PC-9 (cell line): ENCODE results near the gene LOX. TPM values are rescaled to one million over a fixed set of nuclear protein-coding genes. Genes with fewer than 3 reads are reported as not detected.

Source experiments
- BruUV-seq: library from RNA; stranded (reverse); fragments of 400-500 nt; replicated peaks from 2 replicates; lab custom pipeline; 2021; lab: Mats Ljungman, UMichigan
- CTCF ChIA-PET: fragments of 300-600 bp; sonication (Branson Sonifier 250); formaldehyde crosslinking; loops from one replicate; lab custom pipeline; 2022; ENCODE audit warnings: antibody characterized with exemption; lab: Charles Lee
- POLR2A ChIA-PET: fragments of 300-600 bp; sonication (Branson Sonifier 250); formaldehyde crosslinking; loops from one replicate; lab custom pipeline; 2022; ENCODE audit warnings: antibody characterized with exemption; ENCODE audit not compliant: unreplicated experiment; lab: Charles Lee
- DNase-seq, 2 experiments: peaks; one replicate each; pipeline versions ENCODE4 v3.0.0 to v3.0.0-alpha.2; 2015 to 2022; ENCODE audit warnings: mixed read lengths in 1 of 2
- H2AFZ ChIP-seq: fragments of 200-600 bp; sonication (generic); 2 replicates; pipeline ENCODE4 v1.8.1; 2017; ENCODE audit warnings: antibody characterized with exemption
- H3F3A ChIP-seq: fragments of 200-600 bp; sonication (generic); 2 replicates; pipeline ENCODE4 v1.8.1; 2017; ENCODE audit warnings: antibody characterized with exemption, mild to moderate bottlenecking, low read depth; ENCODE audit not compliant: insufficient read depth
- H3K27ac ChIP-seq: fragments of 200-600 bp; sonication (generic); 2 replicates; pipeline ENCODE4 v1.6.1; 2016; ENCODE audit warnings: mixed run types
- H3K27me3 ChIP-seq: fragments of 200-600 bp; sonication (generic); 2 replicates; pipeline ENCODE4 v1.6.1; 2016; ENCODE audit warnings: low read depth, mixed run types; ENCODE audit not compliant: insufficient read depth
- H3K36me3 ChIP-seq: fragments of 200-600 bp; sonication (generic); 2 replicates; pipeline ENCODE4 v1.6.1; 2016; ENCODE audit warnings: low read depth, mixed run types
- H3K4me1 ChIP-seq: fragments of 200-600 bp; sonication (generic); replicated peaks from 2 replicates; pipeline ENCODE4 v1.6.1; 2016; ENCODE audit warnings: mixed run types; ENCODE audit not compliant: insufficient read depth
- H3K4me2 ChIP-seq: fragments of 200-600 bp; sonication (generic); 2 replicates; pipeline ENCODE4 v1.6.1; 2017; ENCODE audit warnings: mixed run types
- H3K4me3 ChIP-seq: fragments of 200-600 bp; sonication (generic); 2 replicates; pipeline ENCODE4 v1.6.1; 2016; ENCODE audit warnings: mixed run types
- H3K79me2 ChIP-seq: fragments of 200-600 bp; sonication (generic); 2 replicates; pipeline ENCODE4 v1.6.1; 2017; ENCODE audit warnings: low read depth, mixed run types
- H3K9me2 ChIP-seq: fragments of 200-600 bp; sonication (generic); 2 replicates; pipeline ENCODE4 v1.8.1; 2017; ENCODE audit warnings: mild to moderate bottlenecking; ENCODE audit not compliant: insufficient read depth
- H3K9me3 ChIP-seq: fragments of 200-600 bp; sonication (generic); 2 replicates; pipeline ENCODE4 v1.8.1; 2016; ENCODE audit warnings: low read depth; ENCODE audit not compliant: insufficient read depth
- H4K20me1 ChIP-seq: fragments of 200-600 bp; sonication (generic); 2 replicates; pipeline ENCODE4 v1.8.1; 2017; ENCODE audit not compliant: insufficient read depth
- EZH2 ChIP-seq: fragments of 200-600 bp; sonication (generic); IDR thresholded peaks from 2 replicates; pipeline ENCODE4 v1.8.0; 2017; ENCODE audit warnings: antibody characterized with exemption, low read depth
- intact Hi-C: fragments of 100-400 bp; cut with micrococcal nuclease; formaldehyde crosslinking; loops from one replicate; pipeline ENCODE4 v1.10.0; 2022; ENCODE audit not compliant: unreplicated experiment
- total RNA-seq: library from RNA; stranded (reverse); gene quantifications from 2 replicates; pipeline ENCODE4 v1.2.3, GENCODE V29; 2021
- TF ChIP-seq, protein P1 (sequence below): fragments of 200-600 bp; sonication (generic); conservative IDR thresholded peaks from 2 replicates; pipeline ENCODE4 v1.6.1; 2017; ENCODE audit warnings: mixed run types, antibody characterized with exemption, mild to moderate bottlenecking, moderate library complexity

LOX gene
- total RNA-seq, 1 experiment from 2014 or later: 3.2 TPM

DNA sequence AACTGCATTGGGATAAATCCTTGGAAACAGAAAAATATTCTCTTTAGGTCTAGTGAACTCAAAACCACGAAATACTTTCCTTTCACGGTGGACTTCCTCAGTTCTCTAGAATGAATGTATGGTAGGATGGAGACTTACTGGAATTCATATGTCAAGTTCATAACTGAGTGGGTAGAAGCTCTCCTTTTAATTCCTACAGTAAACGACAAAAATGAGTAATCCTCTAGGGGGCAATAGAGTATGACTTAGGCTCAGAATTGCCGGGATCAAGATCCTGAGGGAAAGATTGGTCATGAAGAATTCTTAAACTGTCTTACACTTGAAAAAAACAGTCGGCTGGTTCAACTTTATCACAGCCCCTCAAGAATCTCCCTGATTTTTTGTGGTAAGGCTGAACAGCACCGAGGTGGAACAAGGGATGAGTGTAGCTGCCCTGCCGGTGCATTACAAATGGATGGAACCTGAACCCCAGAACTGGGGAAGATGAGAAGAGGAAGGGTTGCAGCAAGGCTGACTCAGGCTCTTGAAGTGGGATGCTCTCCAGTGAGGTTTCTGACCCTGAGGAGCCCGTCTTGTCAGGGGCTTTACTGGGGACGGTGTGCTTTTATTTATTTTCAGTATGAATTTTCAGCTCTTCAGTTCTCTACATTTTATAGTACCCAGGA lies 14.0 kb upstream of the LOX start:
- Histone ChIP-seq H3K27ac (no peak overlapping the region), H3K79me2 (no peaks in the 10 kb centered on the region), H4K20me1 (no peaks in the 10 kb centered on the region), H3F3A (no peaks in the 10 kb centered on the region), H3K27me3 (no peaks in the 10 kb centered on the region), H3K9me3 (no peaks in the 10 kb centered on the region), H2AFZ (no peak overlapping the region), H3K4me3 (no peak overlapping the region), H3K4me1 (no peaks in the 10 kb centered on the region), H3K9me2 (no peaks in the 10 kb centered on the region), H3K4me2 (no peak overlapping the region), H3K36me3 (no peaks in the 10 kb centered on the region)
- ChIA-PET CTCF (interaction anchor here (0.8 kb wide), 1 partner anchor 103 kb away, joined by 3 read pairs; no protein-coding TSS in a partner anchor), POLR2A (no interaction called here)
- DNase-seq: no peak
- BruUV-seq: no TSS peak
- TF ChIP-seq, protein P1, sequence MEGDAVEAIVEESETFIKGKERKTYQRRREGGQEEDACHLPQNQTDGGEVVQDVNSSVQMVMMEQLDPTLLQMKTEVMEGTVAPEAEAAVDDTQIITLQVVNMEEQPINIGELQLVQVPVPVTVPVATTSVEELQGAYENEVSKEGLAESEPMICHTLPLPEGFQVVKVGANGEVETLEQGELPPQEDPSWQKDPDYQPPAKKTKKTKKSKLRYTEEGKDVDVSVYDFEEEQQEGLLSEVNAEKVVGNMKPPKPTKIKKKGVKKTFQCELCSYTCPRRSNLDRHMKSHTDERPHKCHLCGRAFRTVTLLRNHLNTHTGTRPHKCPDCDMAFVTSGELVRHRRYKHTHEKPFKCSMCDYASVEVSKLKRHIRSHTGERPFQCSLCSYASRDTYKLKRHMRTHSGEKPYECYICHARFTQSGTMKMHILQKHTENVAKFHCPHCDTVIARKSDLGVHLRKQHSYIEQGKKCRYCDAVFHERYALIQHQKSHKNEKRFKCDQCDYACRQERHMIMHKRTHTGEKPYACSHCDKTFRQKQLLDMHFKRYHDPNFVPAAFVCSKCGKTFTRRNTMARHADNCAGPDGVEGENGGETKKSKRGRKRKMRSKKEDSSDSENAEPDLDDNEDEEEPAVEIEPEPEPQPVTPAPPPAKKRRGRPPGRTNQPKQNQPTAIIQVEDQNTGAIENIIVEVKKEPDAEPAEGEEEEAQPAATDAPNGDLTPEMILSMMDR: peak; percentile 62
- TF ChIP-seq EZH2: no peak
- intact Hi-C loops: loop anchor here (10.0 kb wide), 1 partner anchor 63 kb away; no protein-coding TSS in a partner anchor

DNA sequence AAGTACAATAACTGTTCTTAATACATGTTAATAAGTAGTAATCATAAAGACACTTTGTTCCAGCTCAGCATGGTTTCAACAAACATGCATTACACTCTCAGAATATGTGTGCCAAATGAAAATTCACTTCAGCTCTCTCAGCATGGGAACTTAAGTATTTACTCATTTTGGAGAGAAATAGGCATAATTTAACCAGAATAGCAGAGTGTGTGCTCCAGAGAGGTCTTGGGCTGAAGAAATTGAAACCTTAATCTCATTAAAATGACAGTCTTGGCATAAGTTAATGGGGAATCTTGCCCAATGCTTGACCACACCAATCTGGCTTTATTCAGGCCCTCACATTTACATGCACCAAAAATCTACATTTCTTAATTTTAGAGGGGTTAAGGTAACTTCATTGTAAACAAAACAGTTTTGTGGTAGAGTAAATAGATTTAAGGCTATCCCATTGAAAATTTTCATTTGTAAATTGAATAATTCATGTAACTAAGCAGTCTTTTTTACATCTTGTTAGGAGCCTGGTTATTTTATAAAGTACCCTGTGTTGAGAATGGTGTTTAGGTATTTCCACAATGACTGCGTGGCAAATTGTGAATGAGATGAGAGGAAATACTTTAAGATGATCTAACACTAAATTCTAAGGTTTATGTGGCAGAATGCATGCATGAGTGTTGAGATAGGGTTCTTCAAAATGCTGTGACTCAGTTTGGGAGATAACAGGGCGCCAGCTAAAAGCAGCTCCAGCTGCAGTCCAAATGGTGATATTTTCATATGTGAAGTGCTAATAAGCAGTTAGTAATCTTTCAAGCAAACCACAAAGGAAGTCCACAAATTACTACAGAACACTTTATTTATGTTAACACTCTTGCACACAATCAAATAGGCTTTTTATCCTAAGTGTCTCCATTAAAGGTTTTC lies 11.3 kb upstream of the LOX start:
- Histone ChIP-seq H3F3A (no peaks in the 10 kb centered on the region), H3K4me3 (no peak overlapping the region), H3K27ac (no peak overlapping the region), H3K4me1 (no peaks in the 10 kb centered on the region), H3K27me3 (no peaks in the 10 kb centered on the region), H3K79me2 (no peaks in the 10 kb centered on the region), H3K36me3 (no peaks in the 10 kb centered on the region), H3K4me2 (no peak overlapping the region), H3K9me2 (no peaks in the 10 kb centered on the region), H3K9me3 (no peaks in the 10 kb centered on the region), H4K20me1 (no peaks in the 10 kb centered on the region), H2AFZ (no peak overlapping the region)
- no TSS peak for BruUV-seq
- CTCF ChIA-PET: no interaction called here
- POLR2A ChIA-PET: no interaction called here
- TF ChIP-seq, protein P1: no peak
- no peak for TF ChIP-seq EZH2
- intact Hi-C loops: loop anchor here (10.0 kb wide), 1 partner anchor 65 kb away; no protein-coding TSS in a partner anchor
- no peak for DNase-seq

DNA sequence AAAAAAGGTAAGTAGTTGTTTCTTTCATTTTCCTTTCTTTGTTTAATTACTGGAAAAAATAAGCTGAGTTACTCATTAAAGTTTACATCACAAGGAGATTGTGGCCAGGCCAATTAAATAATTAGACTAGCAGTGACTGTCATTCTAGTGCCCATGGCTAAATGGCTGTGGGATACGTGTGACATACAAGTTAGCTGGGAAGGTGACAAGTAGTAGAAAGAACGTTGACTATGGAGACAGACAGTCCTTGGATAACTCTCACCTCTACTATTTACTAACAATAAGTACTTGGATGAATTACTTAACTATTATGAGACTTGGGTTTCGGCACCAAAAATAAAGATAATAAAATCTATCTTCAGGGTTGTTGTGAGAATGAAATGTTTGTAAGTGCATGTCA lies 7.0 kb upstream of the LOX start:
- Histone ChIP-seq H3K4me3 (no peak overlapping the region), H3K36me3 (no peaks in the 10 kb centered on the region), H4K20me1 (no peaks in the 10 kb centered on the region), H3F3A (no peaks in the 10 kb centered on the region), H3K27me3 (no peaks in the 10 kb centered on the region), H3K27ac (no peak overlapping the region), H3K79me2 (no peaks in the 10 kb centered on the region), H3K9me3 (no peaks in the 10 kb centered on the region), H2AFZ (no peak overlapping the region), H3K9me2 (no peaks in the 10 kb centered on the region), H3K4me2 (no peak overlapping the region), H3K4me1 (no peaks in the 10 kb centered on the region)
- POLR2A ChIA-PET: no interaction called here
- no peak for DNase-seq
- no TSS peak for BruUV-seq
- no peak for TF ChIP-seq EZH2
- TF ChIP-seq, protein P1: no peak
- intact Hi-C loops: no loop called here
- CTCF ChIA-PET: interaction anchor here (0.6 kb wide), 1 partner anchor 117 kb away, joined by 3 read pairs; no protein-coding TSS in a partner anchor
